GM19395 (cell line): ENCODE results near the gene RNF167.

Experiments
- ATAC-seq: cut with Tn5 transposase; IDR thresholded peaks from one replicate; pipeline ENCODE4 v1.9.1; 2021; ENCODE audit warnings: mild to moderate bottlenecking, moderate library complexity; ENCODE audit not compliant: unreplicated experiment

The RNF167 gene

GRCh38 chr17:4950746-4951204, 10.7 kb downstream of the RNF167 start, which contains the start of gene ENO3:
Gene ENO3, plus strand, starts transcription at chr17:4951119. Its CDS starts 711 bp downstream, at chr17:4951830.
- ATAC-seq = no peak

- no peak for ATAC-seq
These were observed 11.4 kb downstream of the RNF167 start for GRCh38 chr17:4951486-4951885.

- ATAC-seq = no peak
These were observed 13.4 kb downstream of the RNF167 start for GRCh38 chr17:4953451-4953961.

GRCh38 chr17:4955091-4955490, 15.0 kb downstream of the RNF167 start:
- ATAC-seq = no peak

GRCh38 chr17:4956493-4957061, 16.5 kb downstream of the RNF167 start:
- ATAC-seq = no peak

GRCh38 chr17:4958102-4958501, 18.0 kb downstream of the RNF167 start:
- no peak for ATAC-seq

GRCh38 chr17:4959261-4959965, 19.3 kb downstream of the RNF167 start:
- no peak for ATAC-seq

- ATAC-seq = no peak
These were observed 20.3 kb downstream of the RNF167 start for GRCh38 chr17:4960279-4960922.

GRCh38 chr17:4965311-4965986, 25.4 kb downstream of the RNF167 start:
- no peak for ATAC-seq

GRCh38 chr17:4966844-4967538, 26.9 kb downstream of the RNF167 start:
- ATAC-seq = peak; percentile 83

GRCh38 chr17:4967539-4968485, 27.7 kb downstream of the RNF167 start, which contains the start of gene SPAG7:
Gene SPAG7, minus strand, starts transcription at chr17:4967817. Its CDS starts 13 bp downstream, at chr17:4967804.
- peak; percentile 62 for ATAC-seq

GRCh38 chr17:4968486-4969046, 28.5 kb downstream of the RNF167 start:
- ATAC-seq = no peak

GRCh38 chr17:4969047-4969550, 29.0 kb downstream of the RNF167 start:
- no peak for ATAC-seq

GRCh38 chr17:4969551-4970173, 29.6 kb downstream of the RNF167 start:
- ATAC-seq = no peak

- no peak for ATAC-seq
These were observed 30.2 kb downstream of the RNF167 start for GRCh38 chr17:4970273-4970672.

- ATAC-seq = no peak
These were observed 31.8 kb downstream of the RNF167 start for GRCh38 chr17:4971826-4972225.

GRCh38 chr17:4972322-4972721, 32.3 kb downstream of the RNF167 start:
- no peak for ATAC-seq

- ATAC-seq = no peak
These were observed 32.7 kb downstream of the RNF167 start for GRCh38 chr17:4972752-4973151.
